ENCODE data around the gene UPP2. TPM values are rescaled to one million over a fixed set of nuclear protein-coding genes. Genes with fewer than 3 reads are reported as not detected.

Gene UPP2
- polyA plus RNA-seq (2013, experiment 1 of 4) = not detected
- polyA plus RNA-seq (2013, experiment 2 of 4) = not detected
- not detected for polyA plus RNA-seq (2013, experiment 3 of 4)
- polyA plus RNA-seq (2013, experiment 4 of 4) = not detected

- Histone ChIP-seq H3K36me3 (ENCODE audit: control insufficient read depth, insufficient read depth, low read length) (no peaks in the 10 kb centered on the region), H3K4me1 (ENCODE audit: control insufficient read depth, insufficient read depth, low read length) (no peaks in the 10 kb centered on the region), H3K27me3 (ENCODE audit: control insufficient read depth, insufficient read depth, low read length, poor library complexity, severe bottlenecking) (no peaks in the 10 kb centered on the region), H3K9me3 (ENCODE audit: control insufficient read depth, low read length) (no peaks in the 10 kb centered on the region), H3K4me3 (ENCODE audit: insufficient read depth, low read depth, low read length) (no peak within 1 kb of the TSS), H3K27ac (ENCODE audit: insufficient read depth, low read depth, low read length, poor library complexity, severe bottlenecking) (no peak within 1 kb of the TSS)
- 90 to 92% methylated on average over 3 of the region's 3 CpGs for WGBS, 2 experiments
These were observed at the start of gene UPP2 for GRCh38 chr2:158101384-158101926. UPP2 (plus strand) TSS chr2:158101876; CDS start chr2:158102064, 188 bp downstream.

GRCh38 chr2:158052761-158053160, 48.9 kb upstream of the UPP2 start:
- 91 to 97% methylated on average over 2 of the region's 2 CpGs for WGBS, 2 experiments
- H3K36me3 ChIP-seq (ENCODE audit: control insufficient read depth, insufficient read depth, low read length) = no peaks in the 10 kb centered on the region
- H3K9me3 ChIP-seq (ENCODE audit: control insufficient read depth, low read length) = no peaks in the 10 kb centered on the region
- H3K4me3 ChIP-seq (ENCODE audit: insufficient read depth, low read depth, low read length) = no peak overlapping the region
- H3K27ac ChIP-seq (ENCODE audit: insufficient read depth, low read depth, low read length, poor library complexity, severe bottlenecking) = no peak overlapping the region
- H3K27me3 ChIP-seq (ENCODE audit: control insufficient read depth, insufficient read depth, low read length, poor library complexity, severe bottlenecking) = no peaks in the 10 kb centered on the region
- H3K4me1 ChIP-seq (ENCODE audit: control insufficient read depth, insufficient read depth, low read length) = no peaks in the 10 kb centered on the region

DNA sequence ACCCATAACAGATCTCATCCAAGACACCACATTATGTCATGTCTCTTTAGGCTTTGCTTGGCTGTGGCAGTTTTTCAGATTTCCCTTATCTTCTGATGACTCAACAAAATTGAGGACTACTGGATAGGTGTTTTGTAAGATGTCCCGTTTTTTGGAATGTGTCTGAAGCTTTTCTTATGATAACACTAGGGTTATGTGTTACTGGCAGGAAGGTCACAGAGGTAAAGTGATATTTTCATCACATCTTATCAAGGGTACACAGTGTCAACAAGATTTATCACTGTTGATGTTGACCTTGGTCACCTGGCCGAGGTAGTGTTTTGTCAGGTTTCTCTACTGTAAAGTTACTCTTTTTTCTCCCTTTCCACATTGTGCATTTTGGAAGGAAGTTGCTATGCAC, 44.8 kb upstream of the UPP2 start:
- no peaks in the 10 kb centered on the region for H3K9me3 ChIP-seq (ENCODE audit: control insufficient read depth, low read length)
- no peak overlapping the region for H3K27ac ChIP-seq (ENCODE audit: insufficient read depth, low read depth, low read length, poor library complexity, severe bottlenecking)
- H3K27me3 ChIP-seq (ENCODE audit: control insufficient read depth, insufficient read depth, low read length, poor library complexity, severe bottlenecking) = no peaks in the 10 kb centered on the region
- no peaks in the 10 kb centered on the region for H3K4me1 ChIP-seq (ENCODE audit: control insufficient read depth, insufficient read depth, low read length)
- 82 to 89% methylated on average over 2 of the region's 2 CpGs for WGBS, 2 experiments
- no peaks in the 10 kb centered on the region for H3K36me3 ChIP-seq (ENCODE audit: control insufficient read depth, insufficient read depth, low read length)
- H3K4me3 ChIP-seq (ENCODE audit: insufficient read depth, low read depth, low read length) = no peak overlapping the region

DNA sequence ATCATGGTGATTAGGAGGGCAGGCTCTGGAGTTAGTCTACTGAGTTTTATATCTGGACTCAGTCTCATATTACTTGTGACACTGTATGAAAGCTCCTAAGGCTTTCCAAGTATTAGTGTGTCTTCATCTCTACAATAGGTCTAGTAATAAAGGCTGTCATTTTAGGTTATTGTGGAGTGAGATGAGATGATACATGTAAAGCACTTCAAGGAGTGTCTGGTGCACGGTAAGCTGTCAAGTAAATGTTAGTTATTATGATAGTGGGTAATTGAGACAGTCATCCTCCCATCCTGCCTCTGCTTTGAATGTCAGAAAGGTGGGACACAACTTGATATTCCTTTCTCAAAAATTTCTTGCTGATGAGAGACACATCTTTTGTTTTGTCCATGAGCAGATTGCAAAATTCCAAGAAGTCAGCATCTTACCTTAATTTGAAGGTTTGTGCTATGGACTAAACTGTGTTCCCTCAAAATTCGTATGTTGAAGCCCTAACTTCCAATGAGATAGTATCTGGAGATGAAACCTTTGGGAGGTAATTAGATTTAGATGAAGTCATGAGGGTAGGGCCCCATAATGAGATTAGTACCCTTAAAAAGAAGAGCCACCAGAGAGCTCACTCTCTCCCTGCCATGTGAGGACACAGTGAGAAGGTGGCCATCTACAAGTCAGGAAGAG, 41.4 kb upstream of the UPP2 start:
- Histone ChIP-seq H3K36me3 (ENCODE audit: control insufficient read depth, insufficient read depth, low read length) (no peaks in the 10 kb centered on the region), H3K4me3 (ENCODE audit: insufficient read depth, low read depth, low read length) (no peak overlapping the region), H3K27me3 (ENCODE audit: control insufficient read depth, insufficient read depth, low read length, poor library complexity, severe bottlenecking) (no peaks in the 10 kb centered on the region), H3K27ac (ENCODE audit: insufficient read depth, low read depth, low read length, poor library complexity, severe bottlenecking) (no peak overlapping the region), H3K4me1 (ENCODE audit: control insufficient read depth, insufficient read depth, low read length) (no peaks in the 10 kb centered on the region), H3K9me3 (ENCODE audit: control insufficient read depth, low read length) (no peaks in the 10 kb centered on the region)
- 88 to 93% methylated on average over 2 of the region's 2 CpGs for WGBS, 2 experiments

- Histone ChIP-seq H3K4me1 (ENCODE audit: control insufficient read depth, insufficient read depth, low read length) (no peaks in the 10 kb centered on the region), H3K27me3 (ENCODE audit: control insufficient read depth, insufficient read depth, low read length, poor library complexity, severe bottlenecking) (no peaks in the 10 kb centered on the region), H3K4me3 (ENCODE audit: insufficient read depth, low read depth, low read length) (no peak overlapping the region), H3K36me3 (ENCODE audit: control insufficient read depth, insufficient read depth, low read length) (no peaks in the 10 kb centered on the region), H3K27ac (ENCODE audit: insufficient read depth, low read depth, low read length, poor library complexity, severe bottlenecking) (no peak overlapping the region), H3K9me3 (ENCODE audit: control insufficient read depth, low read length) (no peaks in the 10 kb centered on the region)
- 92 to 100% methylated on average over 5 of the region's 5 CpGs for WGBS, 2 experiments
These were observed 40.7 kb upstream of the UPP2 start for GRCh38 chr2:158060835-158061435.

DNA sequence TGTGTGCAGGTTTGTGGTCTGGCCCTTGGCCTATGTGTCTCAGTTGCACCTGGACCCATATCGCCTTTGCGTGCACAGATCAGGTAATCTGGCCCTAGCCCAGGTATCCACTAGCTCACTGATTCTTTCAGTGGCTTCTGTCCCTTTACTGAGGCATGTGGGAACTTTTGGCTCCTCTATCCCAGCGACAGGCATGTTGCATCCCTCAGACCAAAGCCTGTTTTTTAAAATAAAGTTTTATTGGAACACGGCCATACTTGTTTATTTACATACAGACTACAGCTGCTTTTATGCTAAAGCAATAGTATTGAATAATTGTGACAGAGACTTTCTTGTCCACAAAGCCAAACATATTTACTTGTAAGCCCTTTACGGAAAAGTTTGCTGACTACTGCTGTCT, 39.9 kb upstream of the UPP2 start:
- Histone ChIP-seq H3K36me3 (ENCODE audit: control insufficient read depth, insufficient read depth, low read length) (no peaks in the 10 kb centered on the region), H3K27me3 (ENCODE audit: control insufficient read depth, insufficient read depth, low read length, poor library complexity, severe bottlenecking) (no peaks in the 10 kb centered on the region), H3K4me1 (ENCODE audit: control insufficient read depth, insufficient read depth, low read length) (no peaks in the 10 kb centered on the region), H3K4me3 (ENCODE audit: insufficient read depth, low read depth, low read length) (no peak overlapping the region), H3K27ac (ENCODE audit: insufficient read depth, low read depth, low read length, poor library complexity, severe bottlenecking) (no peak overlapping the region), H3K9me3 (ENCODE audit: control insufficient read depth, low read length) (no peaks in the 10 kb centered on the region)
- 95 to 97% methylated on average over 5 of the region's 5 CpGs for WGBS, 2 experiments

DNA sequence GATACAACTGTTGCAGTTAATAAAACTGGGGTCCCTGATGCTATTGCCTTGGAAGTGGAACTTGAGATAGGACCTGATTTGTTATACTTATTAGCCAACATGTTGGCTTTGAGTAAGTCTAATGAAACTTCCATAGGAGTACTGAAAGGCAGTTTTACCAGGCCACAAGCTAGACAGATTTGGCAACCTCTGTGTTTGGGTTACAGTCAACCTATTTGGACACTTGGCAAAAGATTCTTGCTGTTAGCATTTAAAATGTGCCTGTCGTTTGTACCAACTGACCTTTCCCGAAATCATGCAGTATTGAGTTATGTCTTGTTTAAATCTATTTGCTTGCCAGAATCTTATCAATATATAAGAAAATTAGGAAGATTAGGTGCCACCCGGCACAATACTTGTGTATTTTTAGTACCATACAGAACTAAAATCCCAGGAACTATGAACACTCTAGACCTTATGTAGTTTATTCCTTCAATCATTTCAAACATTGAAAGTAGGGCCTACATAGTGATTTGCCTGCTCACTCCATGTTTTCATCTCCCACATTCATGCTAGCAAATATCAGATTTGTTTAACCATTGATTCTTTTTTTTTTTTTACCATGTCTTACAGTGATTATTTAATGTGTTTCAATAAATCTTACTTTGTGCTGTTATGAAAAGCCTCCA, 35.5 kb upstream of the UPP2 start:
- Histone ChIP-seq H3K4me1 (ENCODE audit: control insufficient read depth, insufficient read depth, low read length) (no peaks in the 10 kb centered on the region), H3K27me3 (ENCODE audit: control insufficient read depth, insufficient read depth, low read length, poor library complexity, severe bottlenecking) (no peaks in the 10 kb centered on the region), H3K4me3 (ENCODE audit: insufficient read depth, low read depth, low read length) (no peak overlapping the region), H3K9me3 (ENCODE audit: control insufficient read depth, low read length) (no peaks in the 10 kb centered on the region), H3K27ac (ENCODE audit: insufficient read depth, low read depth, low read length, poor library complexity, severe bottlenecking) (no peak overlapping the region), H3K36me3 (ENCODE audit: control insufficient read depth, insufficient read depth, low read length) (no peaks in the 10 kb centered on the region)
- WGBS, 2 experiments = 94 to 95% methylated on average over 2 to 3 of the region's 3 CpGs

DNA sequence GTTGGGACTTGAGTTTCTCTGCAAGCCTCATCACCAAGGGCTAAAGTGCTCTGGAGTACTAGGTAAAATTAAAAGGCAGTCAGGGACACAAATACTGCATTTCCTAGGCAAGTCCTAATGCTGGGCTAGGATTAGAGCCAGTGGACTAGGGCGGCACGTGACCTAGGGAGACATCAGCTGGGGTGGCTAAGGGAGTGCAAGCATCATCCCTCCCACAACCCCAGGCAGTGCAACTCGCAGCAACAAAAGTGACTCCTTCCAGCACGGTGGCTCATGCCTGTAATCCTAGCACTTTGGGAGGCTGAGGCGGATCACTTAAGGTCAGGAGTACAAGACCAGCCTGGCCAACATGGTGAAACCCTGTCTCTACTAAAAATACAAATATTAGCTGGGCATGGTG, 30.7 kb upstream of the UPP2 start:
- Histone ChIP-seq H3K9me3 (ENCODE audit: control insufficient read depth, low read length) (no peaks in the 10 kb centered on the region), H3K27ac (ENCODE audit: insufficient read depth, low read depth, low read length, poor library complexity, severe bottlenecking) (no peak overlapping the region)
- 91 to 94% methylated on average over 5 of the region's 5 CpGs for WGBS, 2 experiments

GRCh38 chr2:158072361-158072760, 29.3 kb upstream of the UPP2 start:
- Histone ChIP-seq H3K36me3 (ENCODE audit: control insufficient read depth, insufficient read depth, low read length) (no peaks in the 10 kb centered on the region), H3K27me3 (ENCODE audit: control insufficient read depth, insufficient read depth, low read length, poor library complexity, severe bottlenecking) (no peaks in the 10 kb centered on the region), H3K9me3 (ENCODE audit: control insufficient read depth, low read length) (peaks cover 3% of the 10 kb centered on the region), H3K4me1 (ENCODE audit: control insufficient read depth, insufficient read depth, low read length) (no peaks in the 10 kb centered on the region), H3K27ac (ENCODE audit: insufficient read depth, low read depth, low read length, poor library complexity, severe bottlenecking) (no peak overlapping the region), H3K4me3 (ENCODE audit: insufficient read depth, low read depth, low read length) (no peak overlapping the region)
- 85 to 86% methylated on average over 1 of the region's 1 CpG for WGBS, 2 experiments

More for the DNA sequence above, 30.7 kb upstream of the UPP2 start:
- H3K27me3 ChIP-seq (ENCODE audit: control insufficient read depth, insufficient read depth, low read length, poor library complexity, severe bottlenecking) = no peaks in the 10 kb centered on the region
- no peaks in the 10 kb centered on the region for H3K36me3 ChIP-seq (ENCODE audit: control insufficient read depth, insufficient read depth, low read length)
- H3K4me1 ChIP-seq (ENCODE audit: control insufficient read depth, insufficient read depth, low read length) = no peaks in the 10 kb centered on the region
- no peak overlapping the region for H3K4me3 ChIP-seq (ENCODE audit: insufficient read depth, low read depth, low read length)

- WGBS, 2 experiments = 79 to 81% methylated on average over 3 of the region's 3 CpGs
- H3K4me1 ChIP-seq (ENCODE audit: control insufficient read depth, insufficient read depth, low read length) = no peaks in the 10 kb centered on the region
- H3K9me3 ChIP-seq (ENCODE audit: control insufficient read depth, low read length) = peaks cover 4% of the 10 kb centered on the region
- H3K4me3 ChIP-seq (ENCODE audit: insufficient read depth, low read depth, low read length) = no peak overlapping the region
- no peaks in the 10 kb centered on the region for H3K36me3 ChIP-seq (ENCODE audit: control insufficient read depth, insufficient read depth, low read length)
- H3K27me3 ChIP-seq (ENCODE audit: control insufficient read depth, insufficient read depth, low read length, poor library complexity, severe bottlenecking) = no peaks in the 10 kb centered on the region
- H3K27ac ChIP-seq (ENCODE audit: insufficient read depth, low read depth, low read length, poor library complexity, severe bottlenecking) = no peak overlapping the region
These were observed 22.0 kb upstream of the UPP2 start for GRCh38 chr2:158079672-158080071.
